Measurements from ENCODE around the gene ADAM10.

Gene ADAM10

DNA sequence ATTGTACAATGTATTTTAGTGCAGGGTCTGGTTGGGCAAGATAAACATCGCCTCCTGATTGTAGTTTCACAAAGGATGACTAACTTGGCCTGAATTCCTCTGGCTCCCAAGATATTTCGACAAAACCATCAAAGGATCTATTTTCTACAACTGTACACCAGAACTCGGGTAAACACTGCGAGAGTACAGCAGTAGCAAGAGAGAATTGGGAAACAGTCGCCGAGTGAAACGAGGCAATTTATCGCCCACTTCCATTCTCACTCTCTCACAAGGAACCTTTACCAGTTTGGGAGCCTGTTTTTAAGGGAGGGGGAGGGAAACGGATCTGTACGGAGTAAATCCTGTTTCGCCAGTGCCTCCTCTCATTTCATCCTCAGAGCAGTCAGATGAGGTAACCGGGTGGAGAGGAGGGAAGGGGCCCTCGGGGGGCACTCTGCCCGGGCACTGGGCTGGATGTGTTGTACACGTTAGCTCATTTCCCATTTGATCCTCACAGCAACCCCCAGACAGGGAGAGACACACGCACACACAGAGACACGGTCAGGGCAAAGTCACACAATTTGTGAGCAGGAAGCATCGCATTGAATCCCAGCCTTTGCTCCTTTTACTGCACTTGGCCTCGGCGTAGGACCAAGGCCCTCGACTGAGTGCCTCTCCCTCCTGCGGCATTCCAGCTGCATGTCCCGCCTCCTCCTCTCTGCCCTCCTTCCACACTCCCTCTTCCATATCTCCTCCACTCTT, 197.6 kb downstream of the ADAM10 start:
- no peak for DNase-seq (ENCODE audit: low spot score)

DNA sequence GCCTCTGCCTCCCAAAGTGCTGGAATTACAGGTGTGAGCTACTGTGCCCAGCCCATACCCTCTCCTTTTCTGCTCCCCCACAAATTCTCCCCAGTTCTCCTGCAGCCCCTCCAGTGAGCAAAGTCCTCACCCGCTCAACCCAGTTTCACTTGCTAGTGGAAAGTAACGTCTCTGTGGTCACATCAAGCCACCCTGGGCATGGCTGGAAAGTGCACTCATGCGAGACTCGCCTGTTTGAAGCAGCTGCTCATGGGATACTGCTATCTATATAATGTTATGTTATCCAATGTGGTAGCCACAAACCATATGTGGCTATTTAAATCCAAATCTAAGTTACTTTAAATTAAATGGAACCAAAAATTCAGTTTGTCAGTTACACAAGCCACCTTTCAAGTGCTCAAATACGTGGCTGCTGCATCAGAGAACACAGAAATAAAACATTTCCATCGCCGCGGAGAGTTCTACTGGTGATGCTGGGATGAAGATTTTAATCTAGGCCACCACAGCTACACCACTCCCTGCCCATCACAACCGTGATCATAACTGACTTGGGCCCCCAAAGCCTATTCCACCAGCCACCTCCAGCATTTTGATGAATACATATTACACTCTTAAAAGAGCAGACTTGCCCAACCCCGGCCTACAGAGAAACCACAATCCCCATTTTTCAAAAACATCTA, 198.3 kb downstream of the ADAM10 start:
- DNase-seq (ENCODE audit: low spot score), result no peak

DNA sequence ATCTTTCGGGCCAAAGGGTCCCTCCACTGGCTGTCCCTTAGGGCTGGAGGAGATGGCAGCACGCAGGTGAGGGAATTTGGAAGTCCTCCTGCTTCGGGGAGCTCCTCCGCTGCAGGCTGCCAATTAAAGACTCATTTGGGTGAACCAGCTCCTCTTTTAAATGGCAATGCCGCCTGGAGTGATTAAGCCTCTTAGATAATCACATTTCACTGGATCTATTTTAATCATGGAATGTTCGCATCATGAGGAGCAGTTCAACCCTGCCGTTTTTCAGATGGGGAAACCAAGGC, 199.8 kb downstream of the ADAM10 start:
- DNase-seq (ENCODE audit: low spot score), result no peak

DNA sequence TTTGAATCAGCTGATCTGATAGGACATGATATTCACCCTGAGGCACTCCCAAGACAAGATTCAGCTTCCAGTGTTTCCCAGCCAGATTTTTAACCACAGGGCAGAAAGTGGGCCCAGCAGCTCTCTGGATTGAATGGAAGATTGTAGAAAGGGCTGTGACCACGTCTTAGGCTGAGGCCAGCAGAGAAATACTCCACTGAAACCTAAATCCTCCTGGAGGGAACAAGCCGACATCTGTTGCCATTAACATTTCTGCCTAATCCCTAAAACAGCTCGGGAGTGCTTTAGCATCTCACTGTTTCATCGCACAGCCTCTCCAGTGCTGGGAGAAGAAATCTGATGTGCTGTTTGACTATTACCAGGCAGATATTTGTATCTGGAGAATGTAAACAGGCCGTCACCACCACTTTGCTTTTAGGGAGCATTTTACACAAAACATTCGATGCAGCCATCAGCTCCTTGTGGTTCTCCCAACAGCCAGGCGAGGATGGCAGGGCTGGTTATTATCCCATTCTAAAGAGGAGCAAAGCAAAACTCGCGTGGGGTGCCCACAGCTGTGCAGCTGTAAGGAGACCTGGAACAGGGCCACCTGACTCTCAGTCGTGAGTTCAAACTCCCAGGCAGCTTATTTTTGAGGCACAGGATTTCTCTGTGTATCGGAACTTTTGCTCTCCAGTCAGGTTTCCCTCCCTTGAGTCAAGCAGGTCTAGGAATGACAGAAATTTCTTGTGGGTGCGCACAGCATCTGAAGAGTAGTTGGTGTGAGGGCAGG, 200.3 kb downstream of the ADAM10 start:
- DNase-seq (ENCODE audit: low spot score), result no peak

DNA sequence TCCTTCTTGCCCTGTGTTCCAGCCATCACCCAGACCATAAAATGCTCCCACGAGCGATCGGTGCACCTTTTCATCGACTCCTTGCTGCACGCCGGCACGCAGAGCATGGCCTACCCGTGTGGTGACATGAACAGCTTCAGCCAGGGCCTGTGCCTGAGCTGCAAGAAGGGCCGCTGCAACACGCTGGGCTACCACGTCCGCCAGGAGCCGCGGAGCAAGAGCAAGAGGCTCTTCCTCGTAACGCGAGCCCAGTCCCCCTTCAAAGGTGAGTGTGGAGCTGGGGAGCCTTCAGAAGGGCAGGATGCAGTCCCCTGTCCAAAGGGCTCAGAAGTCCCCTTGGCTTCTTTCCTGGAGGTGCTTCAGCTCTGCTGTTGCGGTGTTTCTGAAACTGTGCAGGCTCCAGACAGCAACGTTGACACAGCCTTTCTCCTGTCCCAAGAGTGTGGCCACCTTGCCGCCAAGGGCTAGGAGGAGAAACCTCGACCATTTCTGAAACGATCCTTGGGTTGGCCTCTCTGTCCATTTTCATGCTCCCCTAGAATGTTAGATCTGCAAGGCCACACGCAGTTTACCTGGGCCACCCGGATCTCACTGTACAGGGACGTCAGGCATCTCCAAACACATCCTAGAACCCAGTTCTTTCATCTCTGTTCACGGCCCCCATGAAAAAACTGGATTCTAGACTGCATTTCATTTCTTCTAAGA, 201.0 kb downstream of the ADAM10 start:
- no peak for DNase-seq (ENCODE audit: low spot score)

DNA sequence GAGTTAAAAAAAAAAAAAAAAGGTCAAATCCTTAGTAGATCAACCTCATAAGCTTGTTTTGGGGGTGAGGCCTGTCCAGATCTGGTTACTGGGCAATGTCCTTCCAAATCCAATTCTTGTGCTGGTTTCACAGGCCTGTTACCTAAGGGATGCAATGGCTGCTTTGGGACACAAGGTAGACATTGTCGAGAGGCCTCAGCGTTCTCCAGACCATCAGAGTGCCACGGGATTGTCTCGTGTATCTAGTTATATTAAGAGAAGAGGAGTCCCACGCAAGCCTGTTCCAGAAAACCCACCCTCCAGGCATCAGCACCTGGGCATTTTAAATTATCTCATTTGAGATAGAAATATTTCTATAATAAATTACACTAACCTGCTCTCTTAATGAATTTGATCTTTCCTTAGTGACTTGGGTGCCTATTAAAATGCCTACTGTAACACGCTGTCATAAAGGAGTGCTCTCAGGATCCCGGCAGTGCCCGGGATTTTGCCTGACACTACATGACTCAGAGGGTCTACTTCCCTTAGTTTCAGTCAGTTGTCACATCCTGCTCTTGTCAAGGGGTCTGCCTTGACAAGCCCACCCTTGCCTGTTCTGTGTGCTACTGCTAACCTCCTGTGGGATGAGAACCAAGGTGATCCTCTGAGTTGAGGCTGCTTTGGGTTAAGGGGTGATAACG, 201.7 kb downstream of the ADAM10 start:
- DNase-seq (ENCODE audit: low spot score), result no peak

DNA sequence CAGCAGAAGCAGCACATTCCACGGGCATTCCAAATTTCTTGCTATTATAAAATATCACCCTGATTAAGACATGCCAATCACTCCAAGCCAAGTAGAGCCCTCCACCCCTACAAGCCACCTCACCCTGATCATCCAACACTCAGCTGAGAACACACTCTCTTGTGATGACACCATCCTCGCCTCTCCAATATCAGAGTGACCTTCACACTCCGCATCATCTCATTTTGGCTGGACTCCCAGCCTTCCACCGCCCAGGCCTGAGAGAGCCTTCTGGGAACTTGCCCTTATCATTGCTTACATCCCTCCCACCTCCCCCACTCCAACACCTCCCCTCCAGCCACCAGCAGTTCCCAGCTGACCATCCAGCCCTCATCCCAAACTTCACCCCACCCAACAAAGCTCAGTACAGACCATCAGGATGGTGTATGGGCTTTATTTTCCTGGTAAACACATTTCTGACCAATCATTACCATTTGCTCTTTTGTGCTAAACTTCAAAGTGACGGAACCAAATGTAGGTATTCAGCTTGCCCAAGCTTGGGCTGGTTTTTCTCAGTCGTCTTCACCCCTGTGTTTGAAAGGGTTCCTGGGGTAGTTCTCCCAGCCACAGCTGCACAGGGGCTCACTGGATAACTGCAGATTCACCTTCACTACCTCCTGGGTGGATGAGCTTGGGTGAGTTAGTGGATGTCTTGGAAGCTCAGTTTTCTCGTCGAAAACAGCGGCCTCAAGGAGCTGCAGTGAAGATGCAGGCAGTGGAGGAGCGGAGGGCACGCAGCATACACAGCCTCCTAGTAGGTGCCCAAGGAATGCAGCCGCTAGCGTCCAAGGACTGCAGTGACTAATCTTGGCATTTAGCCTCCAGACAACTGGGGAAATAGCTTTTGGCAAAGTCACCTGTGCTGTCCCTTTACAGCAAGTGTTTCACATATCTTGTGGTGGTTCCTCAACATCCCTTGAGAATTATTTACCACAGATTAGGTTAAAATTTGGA, 202.6 kb downstream of the ADAM10 start:
- no peak for DNase-seq (ENCODE audit: low spot score)

DNA sequence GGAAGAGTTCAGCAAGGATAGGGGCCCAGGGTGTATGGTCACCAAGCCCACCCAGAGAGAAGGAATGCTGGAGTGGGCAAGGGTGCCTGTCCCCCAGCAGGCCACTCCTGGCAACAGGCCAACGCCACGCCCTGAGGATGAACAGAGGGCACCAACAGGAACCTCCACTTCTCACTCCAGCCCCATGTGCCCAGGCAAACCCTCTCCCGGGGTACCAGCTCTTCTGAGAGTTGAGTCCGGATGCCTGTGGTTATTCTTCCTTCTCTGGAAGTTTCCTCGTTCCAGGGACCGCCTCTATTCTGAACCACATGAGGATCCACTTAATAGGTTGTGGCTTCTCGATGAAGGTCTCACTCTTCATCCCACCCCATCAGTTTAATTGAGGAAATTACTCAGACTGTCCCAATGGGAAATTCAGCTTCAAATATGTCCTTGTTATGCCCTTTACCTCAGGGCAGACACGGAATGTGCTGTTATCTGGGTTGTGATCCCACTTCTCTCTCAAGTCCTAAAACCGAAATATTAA, 203.4 kb downstream of the ADAM10 start:
- DNase-seq (ENCODE audit: low spot score), result no peak

DNA sequence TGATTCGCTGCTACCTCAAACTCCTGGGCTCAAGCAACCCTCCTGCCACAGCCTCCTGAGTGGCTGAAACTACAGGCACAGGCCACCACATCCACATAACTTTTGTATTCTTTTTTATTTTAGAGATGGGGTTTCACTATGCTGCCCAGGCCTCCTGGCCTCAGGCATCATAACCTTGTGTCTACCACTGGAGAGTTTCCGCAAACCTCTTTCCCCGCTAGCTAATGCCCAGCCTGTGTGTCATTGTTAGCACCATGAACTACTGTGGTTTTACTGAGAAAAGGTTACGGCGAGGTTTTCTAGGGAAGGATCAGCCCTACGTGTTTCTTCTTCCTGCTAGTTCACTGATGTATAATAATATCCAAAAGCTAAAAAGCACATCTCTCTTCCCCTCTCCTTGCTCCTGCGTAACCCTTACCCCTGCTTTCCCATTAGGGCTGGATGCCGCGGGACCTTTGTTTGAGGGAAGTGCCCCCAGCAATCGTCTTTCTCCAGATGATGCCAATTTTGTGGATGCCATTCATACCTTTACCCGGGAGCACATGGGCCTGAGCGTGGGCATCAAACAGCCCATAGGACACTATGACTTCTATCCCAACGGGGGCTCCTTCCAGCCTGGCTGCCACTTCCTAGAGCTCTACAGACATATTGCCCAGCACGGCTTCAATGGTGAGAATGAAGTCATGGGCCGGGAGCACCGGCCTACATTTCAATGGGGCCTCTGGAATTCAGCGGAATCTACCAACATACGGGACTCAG, 204.0 kb downstream of the ADAM10 start:
- DNase-seq (ENCODE audit: low spot score), result no peak

DNA sequence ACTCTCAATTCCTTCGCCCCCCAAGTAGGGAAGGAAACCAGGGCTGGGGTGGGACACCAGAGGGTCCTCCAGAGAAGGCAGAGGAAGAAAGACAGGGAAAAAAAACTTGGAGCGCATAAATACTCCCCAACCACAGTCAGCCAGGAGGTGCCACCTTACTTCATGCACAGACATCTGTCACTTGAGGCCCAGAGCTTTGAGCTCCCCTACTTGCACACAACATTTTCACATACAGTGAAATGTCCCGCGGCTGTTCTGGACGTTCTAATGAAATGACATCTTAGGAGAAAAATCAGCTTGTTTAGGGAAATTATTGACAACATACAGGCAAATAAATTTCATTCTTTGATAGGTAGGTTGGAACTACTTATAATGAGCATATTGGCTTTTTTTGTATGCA, 204.8 kb downstream of the ADAM10 start:
- DNase-seq (ENCODE audit: low spot score), result no peak

DNA sequence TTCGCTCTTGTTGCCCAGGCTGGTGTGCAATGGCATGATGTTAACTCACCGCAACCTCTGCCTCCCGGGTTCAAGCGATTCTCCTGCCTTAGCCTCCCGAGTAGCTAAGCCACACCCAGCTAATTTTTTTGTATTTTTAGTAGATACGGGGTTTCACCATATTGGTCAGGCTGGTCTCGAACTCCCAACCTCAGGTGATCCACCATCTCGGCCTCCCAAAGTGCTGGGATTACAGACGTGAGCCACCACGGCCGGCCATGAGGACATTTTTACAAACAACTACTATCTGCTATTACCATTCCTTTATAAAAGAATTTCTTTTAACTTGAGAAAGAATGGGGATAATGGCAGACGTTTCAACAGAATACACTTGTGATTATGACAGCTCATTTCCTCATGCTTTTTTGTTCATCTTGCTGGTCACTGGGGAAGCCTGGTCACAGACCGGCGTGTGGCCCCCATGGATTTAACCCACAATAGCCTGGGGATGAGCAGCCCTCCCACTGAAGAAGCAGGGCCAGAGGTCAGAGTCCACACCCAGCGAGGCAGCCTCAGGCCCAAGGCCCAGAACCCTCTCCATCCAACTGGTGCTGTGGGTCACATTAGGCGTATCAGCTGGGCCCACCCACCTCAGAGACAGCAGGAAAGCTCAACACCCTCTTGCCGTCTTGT, 205.7 kb downstream of the ADAM10 start:
- no peak for DNase-seq (ENCODE audit: low spot score)

DNA sequence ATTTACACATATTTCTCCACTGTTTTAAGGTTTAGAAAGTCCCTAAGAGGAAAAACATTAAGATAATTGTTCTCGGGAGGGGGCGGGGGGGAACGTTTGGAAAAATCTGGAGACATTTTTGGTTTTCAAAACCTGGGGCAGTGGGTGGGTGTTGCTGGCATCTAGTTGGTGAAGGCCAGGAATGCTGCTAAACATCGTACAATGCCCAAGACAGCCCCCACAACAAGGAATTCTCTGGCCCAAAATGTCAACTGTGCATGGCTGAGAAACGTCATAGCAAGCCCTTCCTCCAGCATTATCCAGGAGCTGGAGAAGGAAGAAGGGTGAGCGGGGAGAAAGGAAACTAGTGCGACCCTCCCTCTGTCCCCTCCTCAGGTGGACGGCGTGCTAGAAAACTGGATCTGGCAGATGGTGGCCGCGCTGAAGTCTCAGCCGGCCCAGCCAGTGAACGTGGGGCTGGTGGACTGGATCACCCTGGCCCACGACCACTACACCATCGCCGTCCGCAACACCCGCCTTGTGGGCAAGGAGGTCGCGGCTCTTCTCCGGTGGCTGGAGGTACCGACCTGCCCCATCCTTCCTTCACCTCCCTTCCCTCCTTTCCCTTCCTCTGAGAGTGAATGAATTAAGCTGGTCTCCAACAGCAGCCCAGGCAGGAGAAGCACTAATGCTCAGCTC, 208.0 kb downstream of the ADAM10 start:
- DNase-seq (ENCODE audit: low spot score), result no peak

DNA sequence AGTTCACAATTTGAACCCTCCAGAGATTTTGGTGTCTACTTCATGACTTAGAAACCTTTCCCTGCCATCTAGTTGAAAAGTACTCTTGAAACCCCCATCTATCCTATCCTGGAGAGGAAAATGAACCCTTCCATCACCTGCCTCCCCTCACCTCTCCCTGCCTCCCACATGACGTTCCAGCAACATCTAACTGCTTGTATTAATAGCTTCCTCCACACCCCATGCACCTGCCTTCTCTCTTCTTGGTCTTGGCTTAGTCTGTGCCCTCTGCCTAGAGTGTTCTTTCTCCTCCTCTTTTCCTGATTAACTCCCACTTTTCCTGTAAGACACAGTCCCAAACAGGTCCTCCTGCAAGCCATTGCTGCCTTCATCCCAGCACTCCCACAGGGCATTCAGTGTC, 210.0 kb downstream of the ADAM10 start:
- DNase-seq (ENCODE audit: low spot score), result no peak

DNA sequence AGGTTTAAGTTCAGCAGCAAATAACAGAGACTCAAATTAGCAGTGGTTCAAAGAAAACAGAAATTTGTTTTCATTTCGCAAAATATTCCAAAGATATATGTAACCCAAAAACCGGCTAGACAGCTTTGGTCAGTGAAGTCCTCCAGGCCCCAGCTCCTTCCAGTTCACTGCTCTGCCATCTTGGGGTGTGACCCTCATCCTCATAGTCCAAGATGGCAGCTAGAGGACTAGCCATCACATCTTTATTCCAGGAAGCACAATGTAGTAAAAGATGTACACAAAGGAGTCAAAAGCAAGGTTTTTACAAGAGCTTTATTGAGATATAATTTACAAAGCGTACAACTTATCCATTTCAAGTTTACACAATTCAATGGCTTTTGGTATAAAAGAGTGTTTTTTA, 210.6 kb downstream of the ADAM10 start:
- DNase-seq (ENCODE audit: low spot score), result no peak
